ENCODE measurements around the gene C1QB.

Gene C1QB

DNA sequence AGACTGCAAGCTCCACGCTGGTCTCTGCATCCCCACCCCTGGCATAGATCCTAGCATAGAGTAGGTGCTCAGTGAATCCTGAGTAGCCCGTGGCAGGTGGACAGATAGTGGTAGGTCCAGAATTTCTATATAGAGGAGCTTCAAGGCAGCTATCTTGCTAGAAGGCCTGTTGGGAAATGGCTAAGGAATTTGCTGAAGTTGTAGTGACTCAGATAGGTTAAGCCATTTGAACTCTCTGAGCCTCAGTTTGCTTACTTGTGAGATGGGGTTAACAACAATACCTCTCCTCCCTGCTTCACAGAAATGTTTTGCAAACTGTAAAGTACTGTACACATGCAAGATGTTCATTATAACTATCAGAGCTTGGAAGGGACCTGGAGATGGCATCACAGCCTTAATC is 34.2 kb downstream of the C1QB start:
- TF ChIP-seq CTCF (IDR thresholded peaks at IDR 0.05; ENCODE audit: extremely low read depth, insufficient read depth, missing control alignments), result no peak
- in situ Hi-C loops (cut with MboI; ENCODE audit: low pct_unique_long_range_greater_than_20kb, low sequenced_read_pairs, unreplicated experiment), result no loop called here
- DNase-seq (ENCODE audit: low spot score), result no peak

DNA sequence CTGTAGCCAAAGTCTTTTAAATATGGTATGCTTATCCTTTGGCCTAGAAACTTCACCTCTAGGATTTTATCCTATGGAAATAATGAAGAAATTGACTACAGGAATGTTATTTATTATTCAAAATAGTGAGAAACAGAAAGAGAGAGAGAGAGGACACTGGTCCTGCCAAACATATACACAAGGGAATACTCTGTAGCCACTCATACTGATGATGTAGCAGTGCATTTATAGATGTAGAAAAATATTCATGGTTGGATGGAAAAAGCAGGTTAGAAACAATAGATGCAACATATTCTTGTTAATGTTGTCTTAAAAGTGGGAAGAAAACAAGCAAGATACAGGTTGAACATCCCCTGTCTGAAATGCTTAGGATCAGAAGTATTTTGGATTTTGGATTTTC is 35.4 kb downstream of the C1QB start:
- in situ Hi-C loops (cut with MboI; ENCODE audit: low pct_unique_long_range_greater_than_20kb, low sequenced_read_pairs, unreplicated experiment), result no loop called here
- DNase-seq (ENCODE audit: low spot score), result no peak
- TF ChIP-seq CTCF (IDR thresholded peaks at IDR 0.05; ENCODE audit: extremely low read depth, insufficient read depth, missing control alignments), result no peak

DNA sequence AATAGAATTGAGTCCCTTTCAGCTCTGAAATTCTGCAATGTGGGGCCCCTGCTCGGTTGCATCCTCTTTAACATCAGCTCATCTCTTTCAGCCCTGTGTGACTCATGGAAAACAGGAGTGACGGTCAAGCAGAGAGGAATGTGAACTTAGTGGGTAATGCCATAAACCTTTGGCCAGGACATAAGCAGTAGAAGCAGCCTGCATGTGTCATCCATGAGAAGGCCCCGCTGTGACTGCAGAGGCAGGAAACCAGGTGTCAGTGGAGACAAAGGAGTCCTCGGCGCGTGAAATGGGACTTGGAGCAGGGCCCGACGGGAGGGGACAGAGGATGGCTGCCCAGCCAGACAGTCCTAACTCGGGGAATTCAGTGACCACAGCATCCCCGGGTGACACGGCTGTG is 36.5 kb downstream of the C1QB start:
- DNase-seq (ENCODE audit: low spot score), result no peak
- in situ Hi-C loops (cut with MboI; ENCODE audit: low pct_unique_long_range_greater_than_20kb, low sequenced_read_pairs, unreplicated experiment), result no loop called here
- no peak for TF ChIP-seq CTCF (IDR thresholded peaks at IDR 0.05; ENCODE audit: extremely low read depth, insufficient read depth, missing control alignments)

DNA sequence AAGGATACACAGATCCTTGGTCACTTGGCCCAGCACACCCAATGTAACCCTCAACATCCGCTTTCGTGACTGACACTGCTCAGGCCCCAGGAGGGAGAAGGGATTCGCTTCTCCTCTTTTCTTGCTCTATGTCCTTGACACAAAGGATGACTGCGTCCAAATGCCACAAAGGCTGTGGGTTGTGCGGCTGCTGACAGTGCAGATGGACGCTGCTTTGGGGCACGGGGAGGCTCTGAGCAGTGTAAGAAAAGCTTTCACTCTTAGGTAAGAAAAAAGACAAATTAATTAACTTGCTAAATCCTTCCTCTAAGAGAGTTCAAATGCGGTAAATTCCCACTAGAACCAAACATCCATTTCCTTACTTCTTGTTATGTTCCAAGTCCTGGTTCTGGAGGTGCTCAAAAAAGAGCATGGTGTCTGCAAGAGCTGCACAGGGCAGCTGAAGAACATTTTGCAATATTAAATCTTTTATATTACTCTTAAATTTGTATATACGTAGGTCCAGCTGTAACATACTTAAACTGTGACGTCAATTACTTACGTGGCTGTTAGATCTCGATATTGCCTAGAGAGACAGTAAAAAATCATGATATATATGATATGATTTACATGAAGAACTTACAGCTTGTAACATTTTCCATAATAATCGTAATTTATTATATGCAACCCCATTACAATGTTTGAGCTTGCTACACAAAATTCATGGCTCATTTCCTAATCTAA is 38.2 kb downstream of the C1QB start:
- DNase-seq (ENCODE audit: low spot score), result no peak
- in situ Hi-C loops (cut with MboI; ENCODE audit: low pct_unique_long_range_greater_than_20kb, low sequenced_read_pairs, unreplicated experiment), result no loop called here
- TF ChIP-seq CTCF (IDR thresholded peaks at IDR 0.05; ENCODE audit: extremely low read depth, insufficient read depth, missing control alignments), result no peak

DNA sequence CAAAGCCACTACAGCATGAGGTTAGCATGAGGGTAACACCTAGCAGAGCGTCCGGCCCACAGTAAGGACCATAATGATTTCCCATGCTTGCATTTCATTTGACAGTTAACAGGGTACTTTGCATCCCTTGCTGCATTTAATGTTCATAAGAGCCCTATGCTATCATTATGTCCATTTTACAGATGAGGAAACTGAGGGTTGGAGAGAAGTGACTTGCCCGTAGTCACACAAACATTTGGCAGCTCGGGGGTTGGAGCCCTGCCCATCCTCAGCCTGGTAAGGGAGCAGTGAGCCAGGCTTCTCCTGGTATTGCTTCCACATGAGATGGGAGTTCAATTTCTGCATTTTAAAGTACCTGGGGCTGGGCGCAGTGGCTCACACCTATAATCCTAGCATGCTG is 41.1 kb downstream of the C1QB start:
- TF ChIP-seq CTCF (IDR thresholded peaks at IDR 0.05; ENCODE audit: extremely low read depth, insufficient read depth, missing control alignments), result no peak
- no peak for DNase-seq (ENCODE audit: low spot score)
- in situ Hi-C loops (cut with MboI; ENCODE audit: low pct_unique_long_range_greater_than_20kb, low sequenced_read_pairs, unreplicated experiment), result no loop called here

DNA sequence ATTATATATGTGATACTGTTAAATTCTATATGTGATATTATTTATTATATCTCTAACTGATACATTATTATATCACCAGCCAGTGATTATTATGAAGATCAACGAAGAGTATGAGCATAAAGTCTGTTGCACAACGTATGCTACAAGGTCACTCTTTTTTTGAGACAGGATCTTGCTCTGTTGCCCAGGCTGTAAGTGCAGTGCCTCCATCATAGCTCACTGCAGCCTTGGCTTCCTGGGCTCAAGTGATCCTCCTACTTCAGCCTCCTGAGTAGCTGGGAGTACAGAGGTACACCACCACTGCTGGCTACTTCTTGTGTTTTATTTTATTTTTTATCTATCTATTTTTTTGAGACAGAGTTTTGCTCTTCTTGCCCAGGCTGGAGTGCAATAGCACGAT is 43.6 kb downstream of the C1QB start:
- DNase-seq (ENCODE audit: low spot score), result no peak
- no peak for TF ChIP-seq CTCF (IDR thresholded peaks at IDR 0.05; ENCODE audit: extremely low read depth, insufficient read depth, missing control alignments)
- in situ Hi-C loops (cut with MboI; ENCODE audit: low pct_unique_long_range_greater_than_20kb, low sequenced_read_pairs, unreplicated experiment), result no loop called here

Measured in GM13977 (cell line).